Dermis blood vessel endothelial cell (primary cell): ENCODE data around the gene GSPT1. TPM values are rescaled to one million over a fixed set of nuclear protein-coding genes. Genes with fewer than 3 reads are reported as not detected.
A peak's percentile ranks its signal among the peaks of the same experiment; 100 is the strongest.
"Not testable (repeated sequence)": the region's sequence is repeated elsewhere in the genome, so short reads cannot be mapped to it uniquely, and the experiment has no call there.

Source experiments
- DNase-seq: peaks from one replicate; pipeline ENCODE4 v3.0.0; 2010
- total RNA-seq: library from RNA; depleted of rRNA; stranded (reverse); fragments of >200 nt; gene quantifications from 2 replicates; pipeline ENCODE4 v1.2.3, GENCODE V29; 2014

GSPT1 gene
- 70.8 and 143 TPM in 2 replicates for total RNA-seq

- peak; percentile 99 for DNase-seq
Measured at GRCh38 chr16:11915644-11916523, at the start of gene GSPT1. Gene GSPT1, minus strand, starts transcription at chr16:11915956. Its CDS starts 236 bp downstream, at chr16:11915720.

DNA sequence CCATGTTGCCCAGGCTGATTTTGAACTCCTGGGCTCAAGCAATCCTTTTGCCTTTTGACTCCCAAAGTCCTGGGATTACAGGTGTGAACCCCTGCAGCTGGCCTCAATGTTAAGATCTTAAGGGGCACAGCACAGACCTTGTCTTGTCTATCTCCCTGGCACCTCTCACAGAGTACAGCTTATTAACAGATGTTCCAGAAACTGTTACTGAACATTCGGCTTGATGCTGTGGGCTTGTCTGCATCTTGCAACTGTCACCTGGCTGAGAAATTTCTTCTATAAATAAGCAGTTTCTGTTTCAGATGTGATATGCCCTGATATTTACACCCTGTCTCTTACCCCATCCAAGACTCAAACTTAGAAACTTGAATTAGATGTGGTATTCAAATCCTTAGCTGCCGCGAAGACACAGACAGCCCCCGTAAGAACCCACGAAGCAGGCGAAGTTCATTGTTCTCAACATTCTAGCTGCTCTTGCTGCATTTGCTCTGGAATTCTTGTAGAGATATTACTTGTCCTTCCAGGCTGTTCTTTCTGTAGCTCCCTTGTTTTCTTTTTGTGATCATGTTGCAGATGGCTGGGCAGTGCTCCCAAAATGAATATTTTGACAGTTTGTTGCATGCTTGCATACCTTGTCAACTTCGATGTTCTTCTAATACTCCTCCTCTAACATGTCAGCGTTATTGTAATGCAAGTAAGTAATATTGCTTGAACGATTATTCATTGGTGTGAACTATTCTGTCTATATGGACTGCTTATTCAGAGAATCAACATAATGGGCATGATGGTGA lies 49.2 kb upstream of the GSPT1 start, which contains the start of gene TNFRSF17:
Gene TNFRSF17, plus strand, starts transcription at position 450 of the 791 bp plus-strand sequence. Its CDS starts 115 bp downstream, at position 565.
- DNase-seq = no peak

GRCh38 chr16:11963706-11964105 lies 48.0 kb upstream of the GSPT1 start:
- DNase-seq = no peak

- not testable (repeated sequence) for DNase-seq
Measured at GRCh38 chr16:11962978-11963377, 47.2 kb upstream of the GSPT1 start.

GRCh38 chr16:11962457-11962856 lies 46.7 kb upstream of the GSPT1 start:
- not testable (repeated sequence) for DNase-seq

- DNase-seq = no peak
Measured at GRCh38 chr16:11957591-11958395, 42.0 kb upstream of the GSPT1 start.

- no peak for DNase-seq
Measured at GRCh38 chr16:11956558-11956957, 40.8 kb upstream of the GSPT1 start.

DNA sequence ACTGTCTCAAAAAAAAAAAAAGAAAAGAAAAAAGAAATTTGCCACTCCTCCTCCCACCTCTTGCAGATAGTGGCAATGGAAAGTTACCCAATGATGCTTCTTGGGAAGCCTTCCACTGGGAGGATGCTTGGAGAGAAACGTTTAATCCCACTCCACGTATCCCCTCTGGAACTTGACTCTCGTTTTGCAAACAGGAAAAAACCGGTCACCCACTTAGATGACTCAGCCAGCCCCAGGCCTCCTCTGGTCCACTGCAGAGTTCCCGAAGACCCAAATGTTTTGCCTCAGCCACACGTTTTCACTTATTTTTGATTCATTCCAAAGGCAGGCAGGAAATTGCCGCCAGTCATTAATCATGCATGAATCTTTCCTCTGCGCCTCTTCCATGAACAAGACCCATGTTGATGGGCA lies 40.0 kb upstream of the GSPT1 start:
- peak; percentile 31 for DNase-seq

DNA sequence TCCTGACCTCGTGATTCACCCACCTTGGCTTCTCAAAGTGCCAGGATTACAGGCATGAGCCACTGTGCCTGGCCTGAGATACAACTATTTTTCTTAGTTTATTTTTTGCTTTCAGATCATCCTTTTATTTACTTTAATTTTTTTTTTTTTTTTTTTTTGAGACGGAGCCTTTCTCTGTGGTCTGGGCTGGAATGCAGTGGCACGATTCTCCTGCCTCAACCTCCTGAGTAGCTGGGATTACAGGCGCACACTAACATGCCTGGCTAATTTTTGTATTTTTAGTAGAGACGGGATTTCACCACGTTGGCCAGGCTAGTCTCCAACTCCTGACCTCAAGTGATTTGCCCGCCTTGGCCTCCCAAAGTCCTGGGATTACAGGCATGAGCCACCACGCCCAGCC lies 37.8 kb upstream of the GSPT1 start:
- not testable (repeated sequence) for DNase-seq

- no peak for DNase-seq
Measured at GRCh38 chr16:11950388-11950787, 34.6 kb upstream of the GSPT1 start.

- peak; percentile 57 for DNase-seq
Measured at GRCh38 chr16:11949527-11949926, 33.8 kb upstream of the GSPT1 start.

GRCh38 chr16:11948819-11949218 lies 33.1 kb upstream of the GSPT1 start:
- DNase-seq = no peak

- DNase-seq = no peak
Measured at GRCh38 chr16:11946433-11946832, 30.7 kb upstream of the GSPT1 start.

- not testable (repeated sequence) for DNase-seq
Measured at GRCh38 chr16:11941945-11942344, 26.2 kb upstream of the GSPT1 start, which contains the start of gene NPIPB2. Gene NPIPB2, minus strand, starts transcription at chr16:11942045. Its CDS starts 0 bp downstream, at chr16:11942045.

DNA sequence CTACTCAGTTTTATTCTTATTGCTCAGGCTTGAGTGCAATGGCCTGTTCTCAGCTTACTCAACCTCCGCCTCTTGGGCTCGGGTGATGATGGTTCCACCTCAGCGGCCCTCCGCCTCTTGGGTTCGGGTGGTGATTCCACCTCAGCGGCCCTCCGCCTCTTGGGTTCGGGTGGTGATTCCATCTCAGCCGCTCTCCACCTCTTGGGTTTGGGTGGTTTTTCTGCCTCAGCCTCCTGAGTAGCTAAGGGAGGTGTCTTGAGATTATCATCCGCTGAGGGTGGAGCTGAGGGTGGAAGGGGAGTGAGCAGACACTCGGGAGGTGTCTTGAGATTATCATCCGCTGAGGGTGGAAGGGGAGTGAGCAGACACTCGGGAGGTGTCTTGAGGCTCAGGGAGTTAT lies 11.6 kb upstream of the GSPT1 start:
- not testable (repeated sequence) for DNase-seq

DNA sequence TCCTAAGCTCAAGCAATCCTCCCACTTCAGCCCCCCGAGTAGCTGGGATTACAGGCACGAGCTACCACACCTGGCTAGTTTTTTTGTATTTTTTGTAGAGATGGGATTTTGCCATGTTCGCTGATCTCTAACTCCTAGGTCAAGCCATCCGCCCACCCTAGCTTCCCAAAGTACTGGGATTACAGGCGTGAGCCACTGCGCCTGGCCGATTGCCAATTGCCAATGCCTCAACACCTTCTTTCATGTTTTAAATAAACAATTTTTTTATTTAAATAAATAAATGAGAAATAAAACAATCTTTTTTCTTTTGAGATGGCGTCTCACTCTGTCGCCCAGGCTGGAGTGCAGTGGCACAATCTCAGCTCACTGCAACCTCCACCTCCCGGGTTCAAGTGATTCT lies 8.3 kb upstream of the GSPT1 start:
- DNase-seq = not testable (repeated sequence)

GRCh38 chr16:11916524-11917285 lies 949 bp upstream of the GSPT1 start:
- DNase-seq = peak; percentile 57

GRCh38 chr16:11915114-11915643 lies 577 bp downstream of the GSPT1 start:
- DNase-seq = peak; percentile 49

- DNase-seq = peak; percentile 53
Measured at GRCh38 chr16:11914210-11915113, 1.3 kb downstream of the GSPT1 start.

GRCh38 chr16:11913425-11914079 lies 2.2 kb downstream of the GSPT1 start:
- peak; percentile 29 for DNase-seq
